Activated CD4-positive, alpha-beta T cell treated with anti-CD3 and anti-CD28 coated beads for 1 hour (primary cell): ENCODE results near the gene RGS17.
"Not testable (repeated sequence)": the region's sequence is repeated elsewhere in the genome, so short reads cannot be mapped to it uniquely, and the experiment has no call there.

Experiments
- DNase-seq: peaks from one replicate; pipeline ENCODE4 v3.0.0-alpha.2; 2020

The RGS17 gene

DNA sequence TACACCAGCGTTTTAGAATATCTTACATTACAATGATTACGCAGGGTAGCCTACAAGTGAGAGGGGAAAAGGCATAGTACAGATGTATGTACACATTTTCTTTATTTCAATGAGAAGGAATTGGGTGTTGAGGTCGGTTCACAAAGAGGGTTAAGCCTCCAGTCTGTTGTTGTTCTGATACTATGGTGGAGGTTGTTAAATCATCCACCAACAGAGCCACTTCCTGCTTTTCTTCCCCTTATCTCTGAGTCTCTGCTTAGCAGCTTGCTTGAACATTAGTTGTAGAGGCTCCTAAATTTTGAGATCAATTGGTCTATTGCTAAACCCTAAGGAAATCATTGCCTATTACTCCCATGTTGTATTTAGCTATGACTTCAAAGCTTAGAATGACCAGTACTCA, 7.3 kb downstream of the RGS17 start:
- DNase-seq, result no peak

DNA sequence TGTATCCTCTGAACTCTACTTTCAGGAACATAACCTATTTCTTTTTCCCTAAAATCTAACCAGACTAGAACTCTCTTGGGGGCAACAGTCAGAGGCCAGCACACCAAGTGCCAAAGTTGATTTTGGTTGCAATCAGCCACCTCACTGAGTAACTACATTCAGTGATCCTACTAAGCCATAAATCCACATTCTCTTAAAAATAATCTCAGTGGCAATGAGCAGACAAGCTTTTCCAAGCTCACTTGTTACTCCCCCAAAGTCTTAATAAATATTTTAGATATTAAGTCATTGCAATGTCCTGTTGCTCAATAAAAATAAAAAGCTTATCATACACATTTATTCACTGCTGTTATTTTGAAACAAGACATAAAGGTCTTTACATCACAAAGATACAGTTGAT, 9.8 kb downstream of the RGS17 start:
- DNase-seq, result no peak

DNA sequence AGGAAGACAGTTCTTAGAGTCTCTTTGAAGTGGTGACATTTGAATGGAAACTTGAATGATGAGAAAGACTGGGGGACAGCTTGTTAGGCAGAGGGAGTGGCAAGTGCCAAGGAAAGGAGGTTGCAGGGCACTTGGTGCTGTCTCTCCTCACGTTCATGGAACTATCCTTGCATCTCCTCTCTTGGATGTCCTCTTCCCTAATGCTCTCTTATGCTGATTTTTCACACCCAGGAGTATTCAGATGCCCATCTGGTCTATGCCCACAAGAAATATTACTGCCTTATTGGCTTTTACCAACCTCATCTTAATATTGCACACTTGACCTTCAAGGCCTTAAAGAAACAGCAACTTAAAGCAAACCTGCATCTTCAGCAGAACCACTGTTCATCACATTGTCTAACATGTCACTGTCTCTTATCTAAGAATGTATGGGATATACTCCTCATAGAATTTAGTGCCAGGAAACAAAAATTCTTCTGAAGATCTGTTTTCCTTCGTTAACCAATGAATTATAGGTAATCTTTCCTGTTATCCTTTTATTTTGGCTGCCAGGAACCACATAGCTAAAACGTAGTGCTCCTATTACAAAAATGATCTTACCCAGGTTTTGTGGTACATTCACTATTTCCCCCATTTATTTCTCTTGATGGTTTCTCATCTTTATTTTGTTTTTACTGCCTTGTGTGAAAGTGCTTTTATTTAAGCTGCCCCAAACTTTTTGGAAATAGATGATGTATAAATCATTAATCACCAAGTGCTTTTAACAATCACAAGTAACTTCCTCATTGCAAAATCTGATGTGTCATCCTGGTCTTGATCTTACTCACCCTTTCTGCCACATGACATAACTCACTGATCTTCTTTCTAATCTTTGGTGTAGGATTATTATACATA, 12.8 kb downstream of the RGS17 start:
- DNase-seq, result no peak

DNA sequence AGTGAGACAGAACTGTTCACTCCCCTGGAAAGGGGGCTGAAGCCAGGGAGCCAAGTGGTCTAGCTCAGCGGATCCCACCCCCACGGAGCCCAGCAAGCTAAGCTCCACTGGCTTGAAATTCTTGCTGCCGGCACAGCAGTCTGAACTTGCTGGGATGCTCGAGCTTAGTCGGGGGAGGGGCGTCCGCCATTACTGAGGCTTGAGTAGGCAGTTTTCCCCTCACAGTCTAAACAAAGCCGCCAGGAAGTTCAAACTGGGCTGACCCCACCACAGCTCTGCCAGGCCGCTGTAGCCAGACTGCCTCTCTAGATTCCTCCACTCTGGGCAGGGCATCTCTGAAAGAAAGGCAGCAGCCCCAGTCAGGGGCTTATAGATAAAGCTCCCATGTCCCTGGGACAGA, 20.0 kb downstream of the RGS17 start:
- not testable (repeated sequence) for DNase-seq

DNA sequence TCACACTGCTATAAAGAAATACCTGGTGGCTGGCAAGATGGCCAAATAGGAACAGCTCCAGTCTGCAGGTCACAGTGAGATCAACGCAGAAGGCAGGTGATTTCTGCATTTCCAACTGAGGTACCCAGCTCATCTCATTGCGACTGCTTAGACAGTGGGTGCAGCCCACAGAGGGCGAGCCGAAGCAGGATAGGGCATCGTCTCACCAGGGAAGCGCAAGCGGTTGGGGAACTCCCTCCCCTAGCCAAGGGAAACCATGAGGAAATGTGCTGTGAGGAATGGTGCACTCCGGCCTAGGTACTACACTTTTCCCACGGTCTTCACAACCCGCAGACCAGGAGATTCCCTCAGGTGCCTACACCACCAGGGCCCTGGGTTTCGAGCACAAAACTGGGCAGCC, 20.5 kb downstream of the RGS17 start:
- DNase-seq, result not testable (repeated sequence)

DNA sequence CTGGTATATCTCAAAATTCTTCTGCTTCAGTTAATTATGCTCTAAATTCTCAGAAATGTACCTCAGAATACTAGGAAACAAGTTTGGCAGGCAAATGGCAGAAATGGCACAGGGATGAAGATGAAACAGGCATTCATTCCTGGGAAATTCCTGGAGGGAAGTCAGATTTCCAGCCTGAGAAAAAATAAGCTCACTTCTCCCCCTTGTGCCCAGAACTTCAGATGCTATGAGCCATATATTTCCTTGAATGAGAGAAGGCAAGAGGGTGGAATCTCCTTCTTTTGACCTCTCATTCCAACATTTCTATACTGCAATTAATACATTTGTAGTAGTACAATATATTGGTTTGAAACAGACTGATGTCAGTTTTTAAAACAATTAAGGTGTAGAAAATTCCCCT, 22.8 kb downstream of the RGS17 start:
- DNase-seq, result no peak

DNA sequence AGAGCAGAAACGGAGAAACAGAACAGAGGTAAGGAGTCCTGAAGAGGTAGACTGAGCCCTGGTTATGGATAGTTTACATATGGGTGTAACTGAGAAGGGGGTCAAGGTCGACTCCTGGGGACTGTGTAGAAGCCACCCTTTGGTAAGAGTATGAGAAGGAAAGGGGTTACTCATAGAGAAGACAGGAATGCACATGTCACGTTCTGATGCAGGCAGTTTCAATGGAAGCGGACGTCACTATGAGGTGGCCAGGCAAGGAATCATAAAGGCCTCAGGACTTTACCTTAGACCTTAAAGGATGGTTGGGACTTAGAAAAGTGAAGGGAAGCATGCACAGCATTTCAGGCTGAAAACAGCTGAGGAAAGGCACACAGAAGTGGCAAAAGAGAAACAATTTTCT, 25.1 kb downstream of the RGS17 start:
- no peak for DNase-seq

DNA sequence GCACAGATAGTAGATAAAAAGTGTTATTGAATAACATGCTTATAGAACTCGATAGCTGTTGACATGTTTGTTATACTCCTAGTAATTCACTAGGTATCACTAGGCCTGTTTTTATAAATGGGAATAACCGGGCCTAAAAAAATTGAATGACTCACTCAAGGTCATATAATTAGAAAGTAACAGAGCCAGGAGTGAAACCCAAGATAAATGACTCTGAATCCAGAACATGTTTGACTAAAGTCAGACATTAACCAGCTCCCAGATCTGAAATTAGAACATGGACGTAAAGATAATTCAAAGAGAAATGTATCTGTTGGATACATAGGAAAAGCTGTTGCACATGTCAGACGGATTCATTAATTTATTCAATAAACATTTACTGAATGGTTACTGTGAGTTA, 26.9 kb downstream of the RGS17 start:
- no peak for DNase-seq

DNA sequence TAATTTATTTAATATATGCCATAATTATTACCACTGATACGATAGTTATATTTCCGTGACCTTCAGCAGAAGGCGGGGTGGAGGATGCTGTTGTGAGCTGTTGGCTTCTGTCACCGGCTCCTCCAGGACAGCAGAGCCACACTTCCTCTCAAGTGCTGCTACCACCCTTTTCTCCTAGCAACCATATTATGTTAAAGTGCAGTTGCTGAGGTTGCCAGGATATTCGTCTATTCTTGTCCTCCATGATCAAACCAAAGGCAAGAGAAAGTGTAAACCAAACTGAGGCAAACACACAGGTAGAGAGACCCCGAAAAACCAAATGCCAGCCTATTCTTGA, 27.8 kb downstream of the RGS17 start:
- no peak for DNase-seq

DNA sequence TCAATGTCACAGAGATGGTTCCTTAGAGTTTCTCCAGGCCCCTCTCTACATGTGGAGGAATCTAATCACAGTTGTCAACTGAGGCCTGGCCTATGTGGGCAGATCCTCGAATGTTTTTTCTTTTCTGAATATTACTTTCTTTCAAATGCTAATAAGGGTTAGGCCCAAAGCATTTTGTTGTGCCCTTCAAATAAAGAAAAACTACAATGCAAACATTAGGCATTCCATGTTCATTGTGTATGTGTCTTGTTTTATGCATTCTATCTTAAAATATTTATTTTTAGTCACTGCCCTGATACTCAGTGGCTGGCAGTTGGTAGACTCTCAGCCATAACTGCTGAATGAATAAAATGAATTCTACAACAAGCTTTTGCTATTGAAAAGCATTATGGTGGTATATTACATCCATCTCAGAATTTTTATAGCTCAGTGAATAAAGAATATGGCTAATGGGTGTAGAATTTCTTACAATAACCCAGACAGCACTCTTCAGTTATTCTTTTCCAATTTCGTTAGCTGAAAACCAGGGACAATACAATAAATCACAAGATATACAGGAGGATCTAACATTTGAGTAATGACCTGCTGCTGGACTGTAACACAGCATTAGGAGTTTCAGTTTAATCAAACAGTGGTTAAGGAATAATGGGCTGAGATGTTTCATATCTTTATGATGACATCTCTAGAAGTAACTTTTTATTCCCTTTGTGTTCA, 28.3 kb downstream of the RGS17 start:
- DNase-seq, result no peak

DNA sequence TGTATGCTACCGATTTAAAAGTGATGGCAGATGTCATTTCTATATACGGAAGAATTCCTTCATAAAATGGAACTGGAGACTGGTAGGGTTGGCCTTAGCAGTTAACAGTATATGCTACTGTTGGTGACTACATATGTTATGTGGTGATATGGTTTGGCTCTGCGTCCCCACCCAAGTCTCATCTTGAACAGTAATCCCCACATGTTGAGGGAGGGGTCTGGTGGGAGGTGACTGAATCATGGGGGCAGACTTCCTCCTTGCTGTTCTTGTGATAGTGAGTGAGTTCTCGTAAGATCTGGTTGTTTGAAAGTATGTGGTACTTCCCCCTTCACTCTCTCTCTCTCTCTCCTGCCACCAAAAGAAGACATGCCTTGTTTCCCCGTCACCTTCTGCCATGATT, 29.6 kb downstream of the RGS17 start:
- no peak for DNase-seq

DNA sequence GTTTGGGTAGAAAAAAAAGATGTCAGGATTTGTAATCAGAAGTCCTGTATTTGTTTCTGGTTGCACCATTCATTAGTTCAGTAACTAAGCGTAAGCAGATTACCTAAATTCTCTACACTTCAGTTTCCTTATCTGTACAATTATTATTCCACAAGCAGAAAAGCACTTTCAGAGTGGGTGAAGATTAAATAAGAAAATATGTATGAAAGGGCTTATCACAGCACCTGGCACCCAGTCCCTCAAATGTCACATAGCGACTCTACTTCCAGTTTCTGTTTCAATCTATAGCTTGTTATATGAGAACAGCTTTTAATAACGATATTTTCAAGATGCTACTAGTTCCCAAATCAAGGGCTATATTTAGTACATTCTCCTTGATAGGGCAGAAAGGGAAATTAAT, 31.4 kb downstream of the RGS17 start:
- no peak for DNase-seq

DNA sequence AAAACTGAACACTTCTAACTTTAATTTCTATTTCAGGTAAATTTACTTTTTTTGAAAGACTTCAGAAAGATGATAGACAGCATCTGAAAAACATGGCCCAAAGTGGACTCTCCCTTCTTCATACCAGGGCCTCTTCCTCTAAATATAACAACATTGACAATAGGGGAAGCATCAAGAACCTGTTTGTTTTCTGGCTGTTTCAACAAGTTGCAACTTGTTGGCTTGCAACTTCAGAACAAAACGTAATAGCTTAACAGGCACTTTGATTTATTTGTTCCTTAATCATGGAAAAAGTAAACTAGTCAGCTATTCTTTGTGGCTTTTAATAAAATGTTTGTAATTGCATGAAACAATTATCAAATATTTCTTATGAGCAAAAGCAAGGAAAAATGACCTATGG, 34.3 kb downstream of the RGS17 start:
- no peak for DNase-seq

DNA sequence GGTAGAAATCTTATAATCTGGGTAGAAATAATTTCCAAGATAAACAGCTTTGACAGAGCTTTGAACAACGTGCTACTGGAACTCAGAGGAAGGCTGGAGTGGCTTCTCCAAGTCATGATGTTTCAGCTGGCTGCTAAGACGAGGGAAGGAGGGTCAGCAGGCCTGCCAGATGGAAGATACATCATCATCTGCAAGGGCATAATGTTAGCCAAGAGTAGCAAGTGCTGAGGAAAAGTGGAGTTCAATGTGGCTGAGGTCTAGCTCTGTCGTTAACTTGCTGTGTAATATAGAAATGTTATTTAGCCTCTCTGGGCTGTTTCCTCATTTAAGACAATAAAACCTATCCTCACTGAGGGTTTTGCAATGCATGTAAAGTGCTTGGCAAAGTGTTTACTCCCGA, 35.1 kb downstream of the RGS17 start:
- no peak for DNase-seq

DNA sequence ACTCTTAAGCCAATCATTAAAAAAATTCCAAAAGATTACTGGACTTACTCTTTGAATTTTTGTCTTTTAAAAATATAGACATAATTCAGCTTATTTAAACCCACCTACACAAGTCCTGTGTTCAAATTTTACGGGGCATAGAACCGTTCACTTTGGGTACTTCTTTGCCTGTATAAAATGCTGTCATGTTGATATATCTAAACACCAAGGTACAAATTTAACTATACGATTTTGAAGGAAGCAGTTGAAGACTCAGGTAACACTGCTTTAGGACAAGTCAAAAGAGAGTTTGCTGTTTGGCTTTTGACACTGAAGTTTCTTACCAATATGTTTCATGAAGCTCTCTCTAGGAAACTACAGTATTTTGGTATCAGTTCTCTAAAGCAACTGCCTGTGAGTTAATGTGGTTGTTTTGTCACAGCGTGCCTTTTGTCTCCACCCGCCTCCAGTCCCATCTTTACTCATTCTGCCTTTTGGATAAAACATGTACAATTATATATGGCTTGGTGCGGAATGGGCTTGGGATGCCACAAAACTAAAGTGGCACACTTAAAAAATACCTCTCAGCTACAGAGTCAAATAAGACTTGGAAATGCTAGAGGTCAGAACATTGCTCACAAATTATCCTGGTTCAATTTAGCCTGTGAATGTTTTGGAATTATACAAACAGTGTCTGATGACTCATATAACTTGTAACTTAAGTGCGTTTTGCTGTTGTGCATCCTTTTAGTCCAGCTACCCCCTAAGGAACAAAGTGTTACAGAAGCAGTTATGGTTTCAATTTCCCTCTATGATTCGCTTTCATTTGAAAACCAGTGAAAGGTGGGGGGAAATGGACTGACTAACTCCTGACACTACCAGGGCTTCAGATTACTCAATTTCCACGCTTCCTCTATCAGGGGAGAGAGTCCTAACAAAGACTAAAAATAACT, 38.7 kb downstream of the RGS17 start:
- DNase-seq, result no peak

DNA sequence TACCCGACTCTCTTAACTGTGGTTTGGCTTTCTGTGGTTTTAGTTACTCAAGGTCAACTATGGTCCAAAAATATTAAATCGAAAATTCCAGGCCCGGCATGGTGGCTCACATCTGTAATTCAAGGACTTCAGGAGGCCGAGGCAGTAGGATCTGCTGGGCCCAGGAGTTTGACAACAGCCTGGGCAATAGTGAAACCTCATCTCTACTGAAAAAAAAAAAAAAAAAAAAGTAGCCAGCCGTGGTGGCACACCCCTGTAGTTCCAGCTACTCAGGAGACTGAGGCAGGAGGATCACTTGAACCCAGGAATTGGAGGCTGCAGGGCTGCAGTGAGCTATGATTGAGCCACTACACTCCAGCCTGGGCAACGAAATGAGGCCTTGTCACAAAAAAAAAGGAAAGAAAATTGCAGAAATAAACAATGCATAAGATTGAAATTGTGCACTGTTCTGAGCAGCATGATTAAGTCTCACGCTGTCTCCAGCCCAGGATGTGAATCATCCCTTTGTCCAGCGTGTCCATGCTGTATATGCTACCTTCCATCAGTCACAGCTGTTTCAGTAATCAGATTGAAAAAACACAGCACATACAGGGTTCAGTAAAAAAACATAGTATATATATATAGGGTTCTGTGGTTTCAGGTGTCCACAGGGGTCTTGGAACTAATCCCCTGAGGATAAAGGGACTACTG, 40.7 kb downstream of the RGS17 start:
- no peak for DNase-seq

DNA sequence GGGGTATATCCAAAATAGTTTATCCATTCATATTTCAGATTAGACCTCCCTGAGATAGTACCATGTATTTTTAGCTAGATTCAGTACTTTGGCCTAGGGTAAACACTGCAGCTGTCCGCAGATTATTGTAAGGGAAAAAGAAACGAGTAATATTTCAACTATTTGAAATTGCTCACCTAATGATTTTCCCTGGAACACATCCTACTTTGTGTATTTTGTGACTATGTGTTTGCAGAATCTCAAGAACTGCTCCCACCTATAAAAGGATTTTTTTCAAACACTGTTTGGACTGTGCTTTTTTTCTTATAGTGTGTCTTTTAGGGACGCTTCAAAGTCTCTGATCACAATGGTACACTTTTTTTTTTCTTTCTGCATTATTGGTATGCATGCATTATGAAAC, 42.3 kb downstream of the RGS17 start:
- DNase-seq, result no peak

DNA sequence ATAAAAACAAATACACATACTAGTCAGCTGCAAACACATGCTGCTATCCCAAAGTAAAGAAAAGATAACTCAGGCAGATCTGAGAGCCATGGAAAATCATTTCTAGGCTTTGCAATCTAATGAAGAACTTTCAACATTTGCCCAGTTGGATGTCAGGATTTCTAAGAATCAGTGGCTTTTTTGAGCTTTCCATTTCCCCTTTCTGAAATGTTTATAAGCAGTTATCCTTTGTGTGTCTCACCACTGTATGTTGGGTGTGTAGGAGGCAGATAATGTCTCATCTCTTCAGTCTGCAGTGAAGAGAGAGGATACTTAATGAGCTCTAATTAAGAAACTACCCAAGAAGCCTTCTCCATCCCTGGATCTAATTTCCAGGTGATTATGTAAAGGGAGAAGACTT, 43.6 kb downstream of the RGS17 start:
- DNase-seq, result no peak

DNA sequence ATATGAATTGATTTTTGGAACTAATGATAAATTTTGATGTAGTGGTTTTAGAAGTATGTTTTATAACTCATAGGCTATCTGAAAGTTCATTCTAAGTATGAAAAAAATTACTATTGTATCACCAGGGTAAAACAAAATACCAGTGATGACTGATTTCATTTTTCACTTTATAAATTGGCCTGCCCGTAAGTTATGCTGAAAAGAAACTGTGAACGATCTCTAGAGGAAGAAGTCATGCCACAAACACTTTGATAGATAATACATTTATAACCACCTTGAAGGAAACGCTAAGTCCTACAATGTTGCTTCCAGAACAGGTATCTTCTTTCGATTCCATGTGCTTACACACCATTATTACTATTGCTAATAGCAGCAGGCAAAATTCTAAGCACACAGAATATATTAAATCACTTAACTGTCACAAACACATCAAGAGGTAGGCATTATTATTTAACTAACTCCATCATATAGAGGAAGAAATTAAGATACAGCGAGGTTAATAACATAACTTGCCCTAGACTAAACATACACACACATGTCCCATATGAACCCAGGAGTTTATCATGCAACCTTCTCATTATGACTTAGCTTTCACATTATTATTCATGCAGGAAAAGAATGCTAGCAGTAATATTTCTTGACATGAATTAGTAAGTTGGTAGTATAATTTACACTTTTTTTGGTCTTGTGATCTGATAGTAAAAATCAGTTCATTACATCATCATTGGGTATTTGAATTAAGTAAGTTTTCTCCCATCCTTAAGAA, 44.7 kb downstream of the RGS17 start:
- no peak for DNase-seq

DNA sequence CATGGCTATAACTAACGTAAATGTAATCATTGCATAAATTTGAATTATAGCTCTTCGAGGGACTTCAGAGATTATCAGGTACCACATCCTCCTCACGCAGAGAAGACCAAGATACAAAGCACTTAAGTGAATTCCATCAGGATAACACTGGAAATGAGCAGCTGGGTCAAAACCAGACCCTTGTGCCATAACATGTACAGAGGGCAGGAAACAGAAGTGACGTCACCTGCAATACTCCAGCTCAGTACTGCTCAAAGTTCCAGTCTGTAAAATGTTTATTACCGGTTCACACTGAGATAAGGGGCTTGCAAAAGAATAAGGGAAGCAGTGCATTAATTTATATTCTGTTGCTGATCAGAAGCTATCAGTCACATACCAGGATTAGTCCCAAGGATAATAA, 45.8 kb downstream of the RGS17 start:
- no peak for DNase-seq

DNA sequence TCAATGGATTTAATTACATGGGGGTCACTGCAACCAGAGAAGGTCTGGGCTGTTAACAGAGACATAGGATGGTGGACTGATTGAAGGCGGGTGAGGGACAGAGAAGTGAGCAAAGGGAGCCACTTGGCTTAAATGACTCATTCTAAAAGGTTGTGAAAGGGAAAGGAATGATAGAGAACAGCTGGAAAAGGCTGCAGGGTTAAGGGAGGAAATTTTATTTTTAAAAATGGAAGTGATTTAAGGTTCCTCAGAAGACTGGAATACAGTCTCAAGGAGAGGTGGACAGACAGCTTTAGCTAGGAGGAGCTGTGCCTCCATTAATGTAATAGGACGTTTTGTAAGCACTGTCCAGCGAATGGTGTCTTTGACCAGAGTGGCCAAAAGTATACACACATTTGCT, 46.7 kb downstream of the RGS17 start:
- no peak for DNase-seq

DNA sequence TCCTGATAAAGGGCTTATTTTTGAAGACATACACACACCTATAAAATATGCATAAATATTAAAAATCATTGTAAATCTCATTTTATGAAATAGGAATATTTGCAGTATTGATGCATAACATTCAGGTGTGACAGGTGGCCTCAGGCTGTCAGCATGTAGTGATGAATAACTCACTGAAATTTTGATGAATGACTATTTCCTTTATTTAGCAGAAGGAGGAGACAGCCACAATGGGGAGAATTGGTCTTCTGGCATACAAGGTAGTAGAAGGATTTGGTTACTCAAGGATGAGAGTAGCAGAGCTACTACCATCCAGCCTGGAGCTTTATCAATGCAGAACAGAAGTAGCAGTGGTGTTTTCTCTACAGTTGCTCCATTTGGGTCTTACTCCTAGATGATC, 47.2 kb downstream of the RGS17 start:
- no peak for DNase-seq
